Transverse colon (tissue), 4 donors: ENCODE measurements around the gene C2orf81.

ENCODE experiments used
- POLR2AphosphoS5 ChIP-seq, 3 donors: sonication (generic); formaldehyde crosslinking; IDR thresholded peaks; one replicate each; pipeline ENCODE4 v1.6.1; 2016; ENCODE audit warnings: antibody characterized with exemption in 3 of 3
- TF ChIP-seq, protein P1 (sequence below), 5 experiments: fragments of 200-600 bp in 3 of 5; fragments of 450-650 bp in 2 of 5; sonication (generic) in 3 of 5; IDR thresholded peaks; 1 replicate in 2 of 5; 2 replicates in 3 of 5; pipeline ENCODE4 v1.5.1; 2016 to 2017; ENCODE audit warnings: antibody characterized with exemption in 5 of 5, inconsistent platforms in 3 of 5, mild to moderate bottlenecking in 2 of 5, moderate library complexity in 1 of 5

DNA sequence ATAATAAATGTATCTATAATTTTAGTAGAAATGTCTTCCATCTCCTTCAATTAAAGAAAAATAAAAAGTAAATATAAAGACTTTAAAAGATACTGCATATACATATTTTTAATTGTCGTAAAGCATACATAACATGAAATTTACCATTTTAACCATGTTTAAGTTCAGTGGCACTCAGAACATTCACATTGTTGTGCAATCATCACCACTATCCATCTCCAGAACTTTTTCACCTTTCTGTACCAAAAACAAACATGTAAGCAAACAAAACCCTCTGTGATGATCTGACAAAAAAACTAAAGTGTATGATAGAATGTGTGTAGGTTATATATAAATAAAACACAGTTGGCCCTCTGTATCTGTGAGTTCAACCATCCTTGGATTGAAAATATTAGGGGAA lies 27.9 kb downstream of the C2orf81 start:
- TF ChIP-seq, protein P1, sequence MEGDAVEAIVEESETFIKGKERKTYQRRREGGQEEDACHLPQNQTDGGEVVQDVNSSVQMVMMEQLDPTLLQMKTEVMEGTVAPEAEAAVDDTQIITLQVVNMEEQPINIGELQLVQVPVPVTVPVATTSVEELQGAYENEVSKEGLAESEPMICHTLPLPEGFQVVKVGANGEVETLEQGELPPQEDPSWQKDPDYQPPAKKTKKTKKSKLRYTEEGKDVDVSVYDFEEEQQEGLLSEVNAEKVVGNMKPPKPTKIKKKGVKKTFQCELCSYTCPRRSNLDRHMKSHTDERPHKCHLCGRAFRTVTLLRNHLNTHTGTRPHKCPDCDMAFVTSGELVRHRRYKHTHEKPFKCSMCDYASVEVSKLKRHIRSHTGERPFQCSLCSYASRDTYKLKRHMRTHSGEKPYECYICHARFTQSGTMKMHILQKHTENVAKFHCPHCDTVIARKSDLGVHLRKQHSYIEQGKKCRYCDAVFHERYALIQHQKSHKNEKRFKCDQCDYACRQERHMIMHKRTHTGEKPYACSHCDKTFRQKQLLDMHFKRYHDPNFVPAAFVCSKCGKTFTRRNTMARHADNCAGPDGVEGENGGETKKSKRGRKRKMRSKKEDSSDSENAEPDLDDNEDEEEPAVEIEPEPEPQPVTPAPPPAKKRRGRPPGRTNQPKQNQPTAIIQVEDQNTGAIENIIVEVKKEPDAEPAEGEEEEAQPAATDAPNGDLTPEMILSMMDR (IDR thresholded peaks at IDR 0.05): no peak
- no peak for TF ChIP-seq POLR2AphosphoS5 (IDR thresholded peaks at IDR 0.05)
